GM21737 (cell line): ENCODE measurements around the gene CELF1.

ENCODE experiments used
- ATAC-seq: cut with Tn5 transposase; IDR thresholded peaks from one replicate; pipeline ENCODE4 v1.9.1; 2021; ENCODE audit warnings: mild to moderate bottlenecking, moderate library complexity; ENCODE audit not compliant: unreplicated experiment

The CELF1 gene

GRCh38 chr11:47512701-47513100 is 40.2 kb downstream of the CELF1 start:
- ATAC-seq = no peak

GRCh38 chr11:47511917-47512316 is 41.0 kb downstream of the CELF1 start:
- ATAC-seq = no peak

- no peak for ATAC-seq
These were observed 42.7 kb downstream of the CELF1 start for GRCh38 chr11:47510209-47510608.

- ATAC-seq = no peak
These were observed 43.8 kb downstream of the CELF1 start for GRCh38 chr11:47509077-47509536.

GRCh38 chr11:47508240-47508957 is 44.5 kb downstream of the CELF1 start:
- ATAC-seq = no peak

GRCh38 chr11:47507563-47508239 is 45.2 kb downstream of the CELF1 start:
- ATAC-seq = no peak

- no peak for ATAC-seq
These were observed 46.0 kb downstream of the CELF1 start for GRCh38 chr11:47506795-47507562.

- no peak for ATAC-seq
These were observed 46.6 kb downstream of the CELF1 start for GRCh38 chr11:47506373-47506772.

- no peak for ATAC-seq
These were observed 48.0 kb downstream of the CELF1 start for GRCh38 chr11:47504910-47505309.

- ATAC-seq = no peak
These were observed 49.7 kb downstream of the CELF1 start for GRCh38 chr11:47503227-47503626.

GRCh38 chr11:47502767-47503166 is 50.2 kb downstream of the CELF1 start:
- no peak for ATAC-seq

- no peak for ATAC-seq
These were observed 51.8 kb downstream of the CELF1 start for GRCh38 chr11:47501101-47501500.

GRCh38 chr11:47500121-47500520 is 52.8 kb downstream of the CELF1 start:
- no peak for ATAC-seq

- no peak for ATAC-seq
These were observed 53.3 kb downstream of the CELF1 start for GRCh38 chr11:47499614-47500013.

- no peak for ATAC-seq
These were observed 53.8 kb downstream of the CELF1 start for GRCh38 chr11:47499161-47499560.

- no peak for ATAC-seq
These were observed 54.3 kb downstream of the CELF1 start for GRCh38 chr11:47498584-47499152.

GRCh38 chr11:47498149-47498548 is 54.8 kb downstream of the CELF1 start:
- ATAC-seq = no peak

GRCh38 chr11:47496808-47497207 is 56.1 kb downstream of the CELF1 start:
- no peak for ATAC-seq

- ATAC-seq = no peak
These were observed 57.1 kb downstream of the CELF1 start for GRCh38 chr11:47495856-47496217.

- ATAC-seq = no peak
These were observed 57.7 kb downstream of the CELF1 start for GRCh38 chr11:47495011-47495855.

GRCh38 chr11:47489395-47489755 is 63.6 kb downstream of the CELF1 start:
- ATAC-seq = no peak
